Measurements from ENCODE around the gene PTGR3.

GRCh38 chr18:75212751-75213090 is 3.8 kb upstream of the PTGR3 start:
- TF ChIP-seq CTCF (IDR thresholded peaks at IDR 0.05; ENCODE audit: poor library complexity) (no peak), EZH2 (IDR thresholded peaks at IDR 0.05; ENCODE audit: borderline replicate concordance) (no peak), EZH2phosphoT487 (IDR thresholded peaks at IDR 0.05; ENCODE audit: low read depth, severe bottlenecking, unreplicated experiment) (no peak)

All from hepatocyte (in vitro differentiated cells).